IMR-90 (cell line): ENCODE data around the gene IL22. TPM values are rescaled to one million over a fixed set of nuclear protein-coding genes. Genes with fewer than 3 reads are reported as not detected.

Experiments
- ATAC-seq: fragments of 200-7000 bp; cut with Tn5 transposase; 2 replicates; pipeline ENCODE4 v1.9.1; 2020; ENCODE audit warnings: low read depth, mild to moderate bottlenecking, moderate library complexity
- BruUV-seq: library from RNA; stranded (reverse); fragments of 400-500 nt; replicated peaks from 2 replicates; lab custom pipeline; 2021; lab: Mats Ljungman, UMichigan
- CTCF ChIA-PET: fragments of 300-600 bp; formaldehyde crosslinking; extraction: SDS; loops from one replicate; lab custom pipeline; 2021; ENCODE audit warnings: antibody characterized with exemption; lab: Yijun Ruan, JAX
- POLR2A ChIA-PET: fragments of 300-600 bp; sonication (Branson Sonifier 250); formaldehyde crosslinking; loops from one replicate; lab custom pipeline; 2022; ENCODE audit warnings: antibody characterized with exemption; ENCODE audit not compliant: unreplicated experiment; lab: Charles Lee
- DNase-seq: peaks from one replicate; pipeline ENCODE4 v3.0.0; 2013
- H2AFZ ChIP-seq: replicated peaks from 2 replicates; pipeline ENCODE3; 2013; ENCODE audit warnings: low read length, mild to moderate bottlenecking; ENCODE audit not compliant: poor library complexity
- H2AK5ac ChIP-seq: 2 replicates; pipeline ENCODE4 v1.6.1; 2013; ENCODE audit warnings: low read depth, low read length, inconsistent platforms
- H2AK9ac ChIP-seq: replicated peaks from 2 replicates; pipeline ENCODE3; 2013; ENCODE audit warnings: mild to moderate bottlenecking, low read depth, low read length, moderate library complexity; ENCODE audit not compliant: poor library complexity
- H2BK120ac ChIP-seq: 2 replicates; pipeline ENCODE4 v1.6.1; 2013; ENCODE audit warnings: low read depth, low read length, inconsistent platforms
- H2BK15ac ChIP-seq: 3 replicates; pipeline ENCODE4 v1.6.1; 2013; ENCODE audit warnings: low read depth, low read length, inconsistent platforms
- H2BK20ac ChIP-seq: 2 replicates; pipeline ENCODE4 v1.6.1; 2013; ENCODE audit warnings: low read depth, mild to moderate bottlenecking, inconsistent platforms, low read length, moderate library complexity
- H2BK5ac ChIP-seq: 2 replicates; pipeline ENCODE4 v1.6.1; 2013; ENCODE audit warnings: mild to moderate bottlenecking, low read depth, low read length, inconsistent platforms; ENCODE audit not compliant: poor library complexity, severe bottlenecking
- H3K14ac ChIP-seq: replicated peaks from 2 replicates; pipeline ENCODE4 v1.6.1; 2013; ENCODE audit warnings: low read depth, low read length, inconsistent platforms
- H3K18ac ChIP-seq: 2 replicates; pipeline ENCODE4 v1.6.1; 2013; ENCODE audit warnings: low read depth, low read length, control low read depth
- H3K23ac ChIP-seq: 2 replicates; pipeline ENCODE4 v1.6.1; 2013; ENCODE audit warnings: low read depth, low read length, inconsistent platforms
- H3K27ac ChIP-seq: 2 replicates; pipeline ENCODE4 v1.5.1; 2013; ENCODE audit warnings: mild to moderate bottlenecking, control low read depth, low read length; ENCODE audit not compliant: insufficient read depth
- H3K27me3 ChIP-seq: 2 replicates; pipeline ENCODE4 v1.6.1; 2013; ENCODE audit warnings: low read length; ENCODE audit not compliant: control insufficient read depth, insufficient read depth
- H3K36me3 ChIP-seq: 2 replicates; pipeline ENCODE4 v1.6.1; 2013; ENCODE audit warnings: low read length, mixed read lengths; ENCODE audit not compliant: control insufficient read depth, insufficient read depth
- H3K4ac ChIP-seq: 2 replicates; pipeline ENCODE4 v1.6.1; 2013; ENCODE audit warnings: low read depth, low read length, inconsistent platforms
- H3K4me1 ChIP-seq: 2 replicates; pipeline ENCODE4 v1.6.1; 2013; ENCODE audit warnings: low read length, mixed read lengths; ENCODE audit not compliant: control insufficient read depth, insufficient read depth
- H3K4me2 ChIP-seq: 2 replicates; pipeline ENCODE4 v1.6.1; 2013; ENCODE audit warnings: low read depth, mild to moderate bottlenecking, control low read depth, low read length, moderate library complexity
- H3K4me3 ChIP-seq: 2 replicates; pipeline ENCODE4 v1.5.1; 2013; ENCODE audit warnings: low read depth, mild to moderate bottlenecking, control low read depth, low read length, moderate library complexity; ENCODE audit not compliant: insufficient read depth
- H3K56ac ChIP-seq: 2 replicates; pipeline ENCODE4 v1.6.1; 2013; ENCODE audit warnings: low read length, inconsistent platforms; ENCODE audit not compliant: insufficient read depth; ENCODE audit errors: extremely low read depth
- H3K79me1 ChIP-seq, 2 experiments: 2 replicates each; pipeline ENCODE4 v1.6.1; 2013; ENCODE audit warnings: low read length in 2 of 2, inconsistent platforms in 1 of 2, low read depth in 1 of 2
- H3K9ac ChIP-seq: 2 replicates; pipeline ENCODE4 v1.6.1; 2013; ENCODE audit warnings: low read depth, low read length, control low read depth
- H3K9me1 ChIP-seq: 2 replicates; pipeline ENCODE4 v1.6.1; 2013; ENCODE audit warnings: low read length, inconsistent platforms; ENCODE audit not compliant: insufficient read depth
- H3K9me3 ChIP-seq: 2 replicates; pipeline ENCODE4 v1.6.1; 2013; ENCODE audit warnings: low read length; ENCODE audit not compliant: control insufficient read depth, insufficient read depth
- H4K20me1 ChIP-seq: 2 replicates; pipeline ENCODE4 v1.6.1; 2013; ENCODE audit warnings: low read length, inconsistent platforms; ENCODE audit not compliant: insufficient read depth
- H4K5ac ChIP-seq: 2 replicates; pipeline ENCODE4 v1.6.1; 2013; ENCODE audit warnings: mild to moderate bottlenecking, low read depth, low read length, control low read depth
- H4K8ac ChIP-seq, 2 experiments: 2 replicates each; pipeline ENCODE4 v1.6.1; 2013; ENCODE audit warnings: low read depth in 2 of 2, low read length in 2 of 2, control low read depth in 1 of 2, inconsistent platforms in 1 of 2
- H4K91ac ChIP-seq: 2 replicates; pipeline ENCODE4 v1.6.1; 2013; ENCODE audit warnings: low read depth, low read length, inconsistent platforms; ENCODE audit not compliant: insufficient read depth
- MAZ ChIP-seq: IDR thresholded peaks from 2 replicates; pipeline ENCODE4 v1.6.1; 2012; ENCODE audit warnings: low read depth, mild to moderate bottlenecking, low read length, improper control_type of control experiment, moderate library complexity, borderline replicate concordance
- RCOR1 ChIP-seq: IDR thresholded peaks from 2 replicates; pipeline ENCODE4 v1.6.1; 2012; ENCODE audit warnings: mild to moderate bottlenecking, low read length, improper control_type of control experiment; ENCODE audit not compliant: insufficient replicate concordance
- WGBS, 2 experiments: methylation state at CpG; one replicate each; pipeline versions ENCODE4 v1.1.5 to v1.1.7; 2013; ENCODE audit warnings: missing lambda C conversion rate in 2 of 2; ENCODE audit not compliant: insufficient read length in 1 of 2; ENCODE audit errors: extremely low coverage in 2 of 2; 5-methylcytosine and 5-hydroxymethylcytosine counted together
- dilution Hi-C: fragments of 300-500 bp; cut with HindIII; formaldehyde crosslinking; loops from one replicate; pipeline ENCODE4 v1.14.3; 2018; ENCODE audit warnings: low sequenced_read_pairs; ENCODE audit not compliant: unreplicated experiment
- in situ Hi-C: fragments of 300-500 bp; cut with MboI; formaldehyde crosslinking; loops from 3 replicates; pipeline ENCODE4 v1.14.3; 2019; ENCODE audit warnings: low sequenced_read_pairs, inconsistent platforms, mixed read lengths
- intact Hi-C: fragments of 100-400 bp; cut with micrococcal nuclease; formaldehyde crosslinking; loops from 2 replicates; pipeline ENCODE4 v1.10.0; 2022
- polyA plus RNA-seq, 3 experiments: library from polyadenylated mRNA; depleted of rRNA; stranded (reverse); fragments of >200 nt; gene quantifications; 2 replicates each; pipeline ENCODE4 v1.2.3, GENCODE V29; 2012; ENCODE audit warnings: low replicate concordance in 1 of 3
- total RNA-seq: library from RNA; depleted of rRNA; stranded (reverse); fragments of >200 nt; gene quantifications from 2 replicates; pipeline ENCODE4 v1.2.3, GENCODE V29; 2012

Gene IL22
- total and polyA plus RNA-seq, 2 of the 4 experiments (the other 2 are of a cell fraction) = not detected

DNA sequence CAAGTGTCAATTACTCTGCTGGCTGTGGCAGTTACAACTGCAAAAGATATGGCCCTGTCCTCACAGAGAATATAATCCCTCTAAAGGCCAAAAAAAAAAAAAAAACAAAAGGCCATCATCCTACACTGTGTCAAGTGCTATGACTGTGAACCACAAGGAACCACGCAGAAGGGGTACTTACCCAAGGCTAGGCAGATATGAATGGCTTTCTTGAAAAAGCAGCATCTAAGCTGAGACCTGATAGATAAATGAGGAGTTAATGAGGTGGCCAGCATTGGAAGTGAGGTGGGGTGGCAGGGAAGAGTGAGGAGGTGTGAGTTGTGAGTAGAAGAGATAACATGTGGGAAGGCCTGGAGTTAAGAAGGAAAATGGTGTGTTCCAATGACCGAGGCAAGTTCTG, 16.4 kb upstream of the IL22 start:
- DNase-seq (no peak), ATAC-seq (no peak)
- TF ChIP-seq MAZ = no peak
- no peak for TF ChIP-seq RCOR1
- no peaks in the 10 kb centered on the region for H3K36me3 ChIP-seq
- no peak overlapping the region for H2AFZ ChIP-seq
- H4K91ac ChIP-seq = peak overlapping the region; percentile 28; the same call in 1 of the 2 replicates
- H4K5ac ChIP-seq = no peak overlapping the region
- no peaks in the 10 kb centered on the region for H3K9me3 ChIP-seq
- no TSS peak for BruUV-seq
- 80% methylated on average over 1 of the region's 2 CpGs; no CpG with 5 or more reads in 1 of the 2 experiments for WGBS, 2 experiments
- H3K23ac ChIP-seq = no peak overlapping the region
- H3K4ac ChIP-seq = peak overlapping the region; percentile 24; the same call in 1 of the 2 replicates
- no peaks in the 10 kb centered on the region for H3K27me3 ChIP-seq
- peak overlapping the region; percentile 29; the same call in 1 of the 2 replicates for H2BK120ac ChIP-seq
- H3K27ac ChIP-seq = no peak overlapping the region
- no peaks in the 10 kb centered on the region for H3K9me1 ChIP-seq
- H3K56ac ChIP-seq = no peak overlapping the region
- ChIA-PET CTCF (no interaction called here), POLR2A (no interaction called here)
- H4K20me1 ChIP-seq = no peaks in the 10 kb centered on the region
- peaks cover 12% of the 10 kb centered on the region for H3K4me1 ChIP-seq
- peak overlapping the region; percentile 14; the same call in 1 of the 2 replicates for H2BK20ac ChIP-seq
- H2BK15ac ChIP-seq = peak overlapping the region; percentile 12; the same call in 1 of the 3 replicates
- H3K14ac ChIP-seq = no peak overlapping the region
- H3K18ac ChIP-seq = peak overlapping the region; percentile 33; the same call in 1 of the 2 replicates
- no peak overlapping the region for H2BK5ac ChIP-seq
- no peaks in the 10 kb centered on the region for H3K79me1 ChIP-seq
- in situ Hi-C loops (no loop called here), dilution Hi-C loops (no loop called here), intact Hi-C loops (no loop called here)
- H3K4me2 ChIP-seq = no peak overlapping the region
- H4K8ac ChIP-seq = no peak overlapping the region; a peak in 1 of 4 replicates
- no peak overlapping the region for H3K9ac ChIP-seq
- H2AK5ac ChIP-seq = no peak overlapping the region
- H3K4me3 ChIP-seq = no peak overlapping the region
- H2AK9ac ChIP-seq = no peak overlapping the region
